Spleen (tissue), 7 donors: ENCODE measurements around the gene SLC66A1.

Experiments
- CTCF ChIP-seq, 11 experiments: fragments of 200-600 bp in 7 of 11; fragments of 450-650 bp in 4 of 11; sonication (generic) in 4 of 11; IDR thresholded peaks in 8 of 11; conservative IDR thresholded peaks in 3 of 11; 1 replicate in 7 of 11; 2 replicates in 4 of 11; pipeline versions ENCODE4 v1.4.0 to v1.8.0; 2016 to 2021; ENCODE audit warnings: antibody characterized with exemption in 11 of 11, inconsistent platforms in 4 of 11, mild to moderate bottlenecking in 1 of 11
- POLR2A ChIP-seq, 3 donors: fragments of 450-650 bp; IDR thresholded peaks; one replicate each; pipeline ENCODE4 v1.5.1; 2017; ENCODE audit warnings: antibody characterized with exemption in 3 of 3, mild to moderate bottlenecking in 1 of 3
- donor health status: DM: no; HTN: no; CAD: no; lungs with moderate emphysema.
- donor health status: DM: no; HTN: no; CAD: no.
- donor health status: DM: no; HTN: no; CAD: no.

- TF ChIP-seq CTCF (IDR thresholded peaks at IDR 0.05 in 8 of 11, conservative IDR thresholded peaks at IDR 0.05 in 3 of 11) (no peak), POLR2A (IDR thresholded peaks at IDR 0.05) (no peak)
These were observed 26.2 kb downstream of the SLC66A1 start for GRCh38 chr1:19338323-19338762.
